Hematopoietic multipotent progenitor cell (in vitro differentiated cells): ENCODE data around the gene ZNF93. TPM values are rescaled to one million over a fixed set of nuclear protein-coding genes. Genes with fewer than 3 reads are reported as not detected.
A peak's percentile ranks its signal among the peaks of the same experiment; 100 is the strongest.
"Not testable (repeated sequence)": the region's sequence is repeated elsewhere in the genome, so short reads cannot be mapped to it uniquely, and the experiment has no call there.

ENCODE experiments used
- DNase-seq, 3 donors: peaks; one replicate each; pipeline ENCODE4 v3.0.0-alpha.2; 2011 to 2015; ENCODE audit warnings: low read depth in 2 of 3, low spot score in 2 of 3
- total RNA-seq: library from RNA; depleted of rRNA; stranded (reverse); fragments of >200 nt; gene quantifications from one replicate; pipeline ENCODE4 v1.2.3, GENCODE V29; 2012

ZNF93 gene
- total RNA-seq, result 17.0 TPM

- peak; percentile 67 to 98 (median 95) for DNase-seq
Measured at GRCh38 chr19:19900729-19901444, at the start of gene ZNF93. Gene ZNF93, plus strand, starts transcription at chr19:19900946. Its CDS starts 143 bp downstream, at chr19:19901089.

DNA sequence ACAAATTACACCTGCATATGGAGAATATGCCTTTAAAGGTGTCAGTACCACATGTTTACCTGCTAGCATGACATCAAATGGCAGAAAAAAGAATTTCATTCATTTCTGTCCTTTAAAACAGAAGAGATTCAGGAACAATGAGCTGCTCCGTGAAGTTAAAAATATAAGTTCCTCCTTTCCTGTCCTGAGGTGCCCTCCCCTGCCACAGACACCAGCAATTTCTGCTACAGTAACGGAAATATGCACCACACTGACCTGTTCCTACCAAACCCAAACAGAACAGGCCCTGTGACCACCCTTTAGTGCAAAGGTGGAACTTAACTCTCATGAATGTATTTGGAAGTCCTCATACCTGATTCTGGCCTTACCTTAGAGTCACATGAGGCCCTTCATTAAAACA is 49.0 kb upstream of the ZNF93 start:
- DNase-seq, result not testable (repeated sequence)

DNA sequence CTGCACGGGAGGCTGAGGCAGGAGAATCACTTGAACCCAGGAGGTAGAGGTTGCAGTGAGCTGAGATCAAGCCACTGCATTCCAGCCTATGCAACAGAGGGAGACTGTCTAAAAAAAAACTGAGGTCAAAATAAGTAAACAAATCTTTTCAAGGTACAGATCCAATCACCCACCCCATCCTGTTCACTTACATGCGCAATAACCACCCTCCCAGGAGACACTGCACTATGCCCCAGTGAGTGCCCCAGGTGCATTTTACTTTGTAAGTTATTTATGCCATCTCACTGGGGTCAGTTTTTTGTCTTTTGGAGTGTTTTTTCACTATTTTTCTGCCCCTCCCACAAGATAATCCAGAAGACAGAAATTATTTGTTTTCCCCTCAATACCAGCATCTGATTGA is 42.0 kb upstream of the ZNF93 start:
- no peak for DNase-seq

GRCh38 chr19:19860756-19861390 is 39.9 kb upstream of the ZNF93 start:
- DNase-seq, result peak; percentile 3 to 60 (median 37)

- DNase-seq, result peak; percentile 74 to 99 (median 95)
Measured at GRCh38 chr19:19865750-19866610, 34.8 kb upstream of the ZNF93 start, which contains the start of gene ZNF253. Gene ZNF253, plus strand, starts transcription at chr19:19865882. Its CDS starts 115 bp downstream, at chr19:19865997.

GRCh38 chr19:19866611-19867248 is 34.0 kb upstream of the ZNF93 start:
- peak; percentile 24 to 78 (median 51) for DNase-seq

DNA sequence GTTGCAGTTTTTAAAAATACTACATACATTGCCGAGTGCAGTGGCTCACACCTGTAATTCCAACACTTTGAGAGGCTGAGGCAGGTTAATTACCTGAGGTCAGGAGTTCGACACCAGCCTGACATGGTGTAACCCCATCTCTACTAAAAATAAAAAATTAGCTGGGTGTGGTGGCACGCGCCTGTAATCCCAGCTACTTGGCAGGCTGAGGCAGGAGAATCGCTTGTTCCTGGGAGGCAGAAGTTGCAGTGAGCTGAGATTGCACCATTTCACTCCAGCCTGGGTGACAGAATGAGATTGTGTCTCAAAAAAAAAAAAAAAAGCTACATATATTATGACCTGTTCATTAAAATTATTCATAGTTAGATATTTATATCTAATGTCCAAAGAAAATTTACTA is 30.7 kb upstream of the ZNF93 start:
- not testable (repeated sequence) for DNase-seq

GRCh38 chr19:19871932-19872331 is 28.8 kb upstream of the ZNF93 start:
- no peak for DNase-seq

DNA sequence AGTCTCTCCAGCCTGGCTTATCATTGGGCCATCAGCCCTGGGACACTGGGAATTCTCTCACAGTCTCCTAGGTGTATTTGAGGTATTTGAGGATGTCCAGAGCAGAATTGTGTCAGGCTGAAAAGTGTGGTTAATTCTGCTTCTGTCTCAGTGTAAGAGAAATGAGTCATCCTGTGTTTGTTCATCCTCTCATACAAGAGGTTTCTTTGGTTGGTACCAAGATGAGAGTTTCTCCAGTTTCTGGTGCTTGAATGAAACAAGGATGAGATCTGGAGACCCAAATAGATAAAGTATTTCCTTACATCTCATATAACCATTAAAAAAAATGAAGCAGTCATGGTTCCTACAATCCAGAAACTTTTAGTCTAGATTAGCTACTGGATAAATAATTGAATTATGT is 27.4 kb upstream of the ZNF93 start:
- DNase-seq, result no peak

DNA sequence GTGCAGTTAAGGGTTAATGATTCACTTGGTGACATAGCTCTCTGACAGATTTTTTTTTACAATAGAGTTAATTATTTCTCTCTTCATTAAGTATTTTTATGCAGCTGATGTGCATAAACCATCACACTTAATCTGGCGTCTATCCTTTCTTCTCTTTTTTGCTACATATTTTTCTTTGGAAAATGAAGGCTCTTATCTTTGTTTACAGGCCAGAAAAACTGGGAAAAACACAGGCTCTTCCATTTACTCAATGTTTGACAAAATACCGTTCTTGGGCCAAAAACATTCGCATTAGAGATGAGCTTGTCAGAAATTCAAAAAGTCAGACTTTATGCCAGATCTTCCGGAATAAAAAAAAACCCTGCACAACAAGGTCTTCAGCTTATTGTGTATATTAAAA is 23.0 kb upstream of the ZNF93 start:
- DNase-seq, result no peak

- no peak for DNase-seq
Measured at GRCh38 chr19:19884583-19884982, 16.2 kb upstream of the ZNF93 start.

DNA sequence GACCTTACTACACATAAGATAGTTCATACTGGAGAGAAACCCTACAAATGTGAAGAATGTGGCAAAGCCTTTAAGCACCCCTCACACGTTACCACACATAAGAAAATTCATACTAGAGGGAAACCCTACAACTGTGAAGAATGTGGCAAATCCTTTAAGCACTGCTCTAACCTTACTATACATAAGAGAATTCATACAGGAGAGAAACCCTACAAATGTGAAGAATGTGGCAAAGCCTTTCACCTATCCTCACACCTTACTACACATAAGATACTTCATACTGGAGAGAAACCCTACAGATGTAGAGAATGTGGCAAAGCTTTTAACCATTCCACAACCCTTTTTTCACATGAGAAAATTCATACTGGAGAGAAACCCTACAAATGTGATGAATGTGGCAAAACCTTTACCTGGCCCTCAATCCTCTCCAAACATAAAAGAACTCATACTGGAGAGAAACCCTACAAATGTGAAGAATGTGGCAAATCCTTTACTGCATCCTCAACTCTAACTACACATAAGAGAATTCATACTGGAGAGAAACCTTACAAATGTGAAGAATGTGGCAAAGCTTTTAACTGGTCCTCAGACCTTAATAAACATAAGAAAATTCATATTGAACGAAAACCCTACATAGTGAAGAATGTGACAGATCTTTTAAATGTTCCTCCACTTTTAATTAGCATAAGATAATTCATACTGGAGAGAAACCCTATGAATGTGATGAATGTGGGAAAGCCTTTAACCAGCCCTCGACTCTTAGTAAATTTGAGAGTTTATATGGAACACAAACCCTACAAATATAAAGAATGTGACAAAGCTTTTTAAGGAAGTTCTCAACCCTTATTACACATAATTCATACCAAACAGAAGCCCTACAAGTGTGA is 8.4 kb upstream of the ZNF93 start:
- not testable (repeated sequence) for DNase-seq

DNA sequence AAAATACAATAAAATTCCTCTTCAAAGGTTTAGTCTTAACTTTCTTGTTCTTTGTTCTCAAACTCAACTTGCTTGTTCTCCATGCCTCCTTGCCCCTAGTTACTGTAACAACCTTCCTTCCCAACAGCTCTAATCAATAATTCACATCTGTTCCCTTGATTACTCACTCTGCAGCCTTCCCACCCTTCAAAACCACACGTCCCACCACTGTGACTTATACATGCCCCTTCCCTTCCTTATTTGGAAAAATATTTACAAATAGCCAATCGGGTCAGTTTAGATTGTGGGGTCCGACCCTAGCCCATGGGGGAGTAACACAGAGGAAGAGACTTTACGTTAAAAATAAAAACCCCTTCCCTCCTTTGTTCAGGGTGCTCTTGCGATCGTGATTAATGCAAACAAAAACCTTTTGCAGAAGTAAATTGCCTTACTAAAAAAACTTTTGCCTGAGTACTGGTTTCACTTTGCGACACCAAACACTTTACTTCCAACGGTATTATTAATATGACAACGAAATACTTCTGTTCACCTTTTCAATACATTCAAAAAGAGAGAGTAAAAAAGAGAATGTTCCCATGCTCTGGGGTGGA is 512 bp upstream of the ZNF93 start:
- peak in 2 of 3 donors; percentile 82 to 85 for DNase-seq

GRCh38 chr19:19907551-19907950 is 6.8 kb downstream of the ZNF93 start:
- not testable (repeated sequence) for DNase-seq

DNA sequence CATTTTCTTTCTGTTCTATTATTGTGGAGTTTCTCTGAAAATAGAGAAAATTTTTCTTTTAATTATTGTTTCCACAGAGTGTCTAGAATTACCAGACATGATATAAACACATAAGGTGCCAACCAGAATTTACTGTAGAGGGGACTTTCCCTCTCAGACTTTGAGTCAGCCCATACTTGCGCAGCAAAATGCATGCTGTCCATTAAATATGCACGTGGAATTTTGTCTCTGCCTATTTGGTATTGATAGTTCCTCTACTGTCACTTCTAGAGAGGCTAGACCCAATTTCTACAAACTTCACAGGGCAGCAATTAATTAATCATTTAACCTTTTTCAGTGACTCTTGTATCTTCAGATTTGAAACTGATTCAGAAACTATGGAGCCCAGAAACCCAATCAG is 8.9 kb downstream of the ZNF93 start:
- no peak for DNase-seq

GRCh38 chr19:19911150-19911549 is 10.4 kb downstream of the ZNF93 start:
- DNase-seq, result no peak

DNA sequence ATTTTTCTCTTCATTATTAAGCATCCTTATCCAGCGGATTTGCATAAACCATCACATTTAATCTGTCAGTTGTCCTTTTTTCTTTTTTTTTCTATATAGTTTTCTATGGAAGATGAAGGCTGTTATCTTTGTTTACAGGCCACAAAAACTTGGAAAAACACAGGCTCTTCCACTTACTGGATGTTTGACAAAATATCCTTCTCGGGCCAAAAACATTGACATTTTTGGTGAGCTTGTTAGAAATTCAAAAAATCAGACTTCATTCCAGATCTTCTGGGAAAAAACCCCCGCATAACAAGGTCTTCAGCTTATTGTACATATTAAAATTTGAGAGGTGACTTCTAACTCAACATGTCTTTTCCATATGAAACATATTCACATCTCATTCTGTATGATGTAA is 13.8 kb downstream of the ZNF93 start:
- no peak for DNase-seq

DNA sequence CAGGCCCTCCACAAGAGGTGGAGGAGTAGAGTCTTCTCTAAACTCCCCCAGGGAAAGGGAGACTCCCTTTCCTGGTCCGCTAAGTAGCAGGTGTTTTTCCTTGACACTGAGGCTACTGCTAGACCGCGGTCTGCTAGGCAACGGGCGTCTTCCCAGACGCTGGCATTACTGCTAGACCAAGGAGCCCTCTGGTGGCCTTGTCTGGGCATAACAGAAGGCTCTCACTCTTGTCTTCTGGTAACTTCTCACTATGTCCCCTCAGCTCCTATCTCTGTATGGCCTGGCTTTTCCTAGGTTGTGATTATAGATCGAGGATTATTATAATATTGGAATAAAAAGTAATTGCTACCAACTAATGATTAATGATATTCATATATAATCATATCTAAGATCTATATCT is 29.7 kb downstream of the ZNF93 start:
- DNase-seq, result not testable (repeated sequence)
